SU-DHL-6 (cell line): ENCODE data around the gene RIN1.

Experiments used
- H2AFZ ChIP-seq: fragments of 200-600 bp; sonication (generic); 2 replicates; pipeline ENCODE4 v1.6.1; 2014; ENCODE audit warnings: low read depth, mild to moderate bottlenecking, moderate library complexity, mixed read lengths, antibody characterized with exemption, low read length; ENCODE audit not compliant: severe bottlenecking
- H3F3A ChIP-seq: fragments of 200-600 bp; shearing (Covaris generic); 2 replicates; pipeline ENCODE4 v1.6.0; 2016; ENCODE audit warnings: antibody characterized with exemption, mild to moderate bottlenecking; ENCODE audit not compliant: insufficient read depth
- H3K27ac ChIP-seq: fragments of 200-600 bp; sonication (generic); 2 replicates; pipeline ENCODE4 v1.5.1; 2016; ENCODE audit warnings: low read depth, mild to moderate bottlenecking, low read length, moderate library complexity, mixed read lengths
- H3K27me3 ChIP-seq: fragments of 200-600 bp; sonication (generic), shearing (Covaris generic); 2 replicates; pipeline ENCODE4 v1.6.0; 2014; ENCODE audit warnings: mild to moderate bottlenecking, low read length
- H3K36me3 ChIP-seq: fragments of 200-600 bp; sonication (generic); 2 replicates; pipeline ENCODE4 v1.6.1; 2014; ENCODE audit warnings: mild to moderate bottlenecking, low read length, mixed read lengths
- H3K4me2 ChIP-seq: fragments of 300-600, 200-600 bp; shearing (Covaris generic), sonication (generic); 2 replicates; pipeline ENCODE4 v1.6.0; 2014; ENCODE audit warnings: low read length, low read depth, mild to moderate bottlenecking; ENCODE audit not compliant: poor library complexity, severe bottlenecking
- H3K4me3 ChIP-seq: fragments of 200-600 bp; sonication (generic); 2 replicates; pipeline ENCODE4 v1.5.1; 2014; ENCODE audit warnings: antibody characterized with exemption, low read length, mild to moderate bottlenecking, mixed read lengths; ENCODE audit not compliant: insufficient read depth, poor library complexity, severe bottlenecking
- H3K79me2 ChIP-seq: fragments of 200-600 bp; sonication (generic); 2 replicates; pipeline ENCODE4 v1.6.1; 2014; ENCODE audit warnings: mild to moderate bottlenecking, low read length, moderate library complexity; ENCODE audit not compliant: insufficient read depth
- H3K9ac ChIP-seq: fragments of 200-600 bp; sonication (generic); 2 replicates; pipeline ENCODE4 v1.7.0; 2014; ENCODE audit warnings: mild to moderate bottlenecking, low read length
- H3K9me2 ChIP-seq: fragments of 200-600 bp; sonication (generic); replicated peaks from 2 replicates; pipeline ENCODE4 v1.6.1; 2014; ENCODE audit warnings: low read length; ENCODE audit not compliant: insufficient read depth
- H3K9me3 ChIP-seq: fragments of 200-600 bp; sonication (generic); 2 replicates; pipeline ENCODE4 v1.6.1; 2014; ENCODE audit warnings: low read length, mixed read lengths; ENCODE audit not compliant: insufficient read depth
- H4K20me1 ChIP-seq: fragments of 200-600 bp; sonication (generic); 2 replicates; pipeline ENCODE4 v1.6.1; 2014; ENCODE audit warnings: low read depth, mild to moderate bottlenecking, antibody characterized with exemption, low read length, moderate library complexity, mixed read lengths
- EZH2phosphoT487 ChIP-seq: fragments of 200-600 bp; sonication (generic), shearing (Covaris generic); conservative IDR thresholded peaks from 2 replicates; pipeline ENCODE4 v1.6.1; 2018; ENCODE audit warnings: mild to moderate bottlenecking, antibody characterized with exemption, low read length, moderate library complexity, mixed read lengths
- TF ChIP-seq, protein P1 (sequence below): fragments of 200-600 bp; sonication (generic); IDR thresholded peaks from one replicate; pipeline ENCODE4 v1.5.1; 2017; ENCODE audit warnings: antibody characterized with exemption, mild to moderate bottlenecking, low read length, moderate library complexity; ENCODE audit not compliant: insufficient read depth, poor library complexity, severe bottlenecking

Gene RIN1

GRCh38 chr11:66338276-66339161, 2.3 kb upstream of the RIN1 start:
- Histone ChIP-seq H3K79me2 (0 out of 2 replicates have a peak, but pooled peaks cover 4% of the 10 kb centered on the region), H3K9me3 (no peaks in the 10 kb centered on the region), H3K9ac (no peak overlapping the region), H4K20me1 (no peaks in the 10 kb centered on the region), H3K27me3 (no peaks in the 10 kb centered on the region), H3K27ac (no peak overlapping the region), H3K4me3 (no peak overlapping the region), H3K4me2 (no peak overlapping the region), H3F3A (no peaks in the 10 kb centered on the region), H3K36me3 (no peaks in the 10 kb centered on the region), H2AFZ (no peak overlapping the region), H3K9me2 (no peaks in the 10 kb centered on the region)
- TF ChIP-seq EZH2phosphoT487, result no peak
- TF ChIP-seq, protein P1, sequence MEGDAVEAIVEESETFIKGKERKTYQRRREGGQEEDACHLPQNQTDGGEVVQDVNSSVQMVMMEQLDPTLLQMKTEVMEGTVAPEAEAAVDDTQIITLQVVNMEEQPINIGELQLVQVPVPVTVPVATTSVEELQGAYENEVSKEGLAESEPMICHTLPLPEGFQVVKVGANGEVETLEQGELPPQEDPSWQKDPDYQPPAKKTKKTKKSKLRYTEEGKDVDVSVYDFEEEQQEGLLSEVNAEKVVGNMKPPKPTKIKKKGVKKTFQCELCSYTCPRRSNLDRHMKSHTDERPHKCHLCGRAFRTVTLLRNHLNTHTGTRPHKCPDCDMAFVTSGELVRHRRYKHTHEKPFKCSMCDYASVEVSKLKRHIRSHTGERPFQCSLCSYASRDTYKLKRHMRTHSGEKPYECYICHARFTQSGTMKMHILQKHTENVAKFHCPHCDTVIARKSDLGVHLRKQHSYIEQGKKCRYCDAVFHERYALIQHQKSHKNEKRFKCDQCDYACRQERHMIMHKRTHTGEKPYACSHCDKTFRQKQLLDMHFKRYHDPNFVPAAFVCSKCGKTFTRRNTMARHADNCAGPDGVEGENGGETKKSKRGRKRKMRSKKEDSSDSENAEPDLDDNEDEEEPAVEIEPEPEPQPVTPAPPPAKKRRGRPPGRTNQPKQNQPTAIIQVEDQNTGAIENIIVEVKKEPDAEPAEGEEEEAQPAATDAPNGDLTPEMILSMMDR, result no peak

DNA sequence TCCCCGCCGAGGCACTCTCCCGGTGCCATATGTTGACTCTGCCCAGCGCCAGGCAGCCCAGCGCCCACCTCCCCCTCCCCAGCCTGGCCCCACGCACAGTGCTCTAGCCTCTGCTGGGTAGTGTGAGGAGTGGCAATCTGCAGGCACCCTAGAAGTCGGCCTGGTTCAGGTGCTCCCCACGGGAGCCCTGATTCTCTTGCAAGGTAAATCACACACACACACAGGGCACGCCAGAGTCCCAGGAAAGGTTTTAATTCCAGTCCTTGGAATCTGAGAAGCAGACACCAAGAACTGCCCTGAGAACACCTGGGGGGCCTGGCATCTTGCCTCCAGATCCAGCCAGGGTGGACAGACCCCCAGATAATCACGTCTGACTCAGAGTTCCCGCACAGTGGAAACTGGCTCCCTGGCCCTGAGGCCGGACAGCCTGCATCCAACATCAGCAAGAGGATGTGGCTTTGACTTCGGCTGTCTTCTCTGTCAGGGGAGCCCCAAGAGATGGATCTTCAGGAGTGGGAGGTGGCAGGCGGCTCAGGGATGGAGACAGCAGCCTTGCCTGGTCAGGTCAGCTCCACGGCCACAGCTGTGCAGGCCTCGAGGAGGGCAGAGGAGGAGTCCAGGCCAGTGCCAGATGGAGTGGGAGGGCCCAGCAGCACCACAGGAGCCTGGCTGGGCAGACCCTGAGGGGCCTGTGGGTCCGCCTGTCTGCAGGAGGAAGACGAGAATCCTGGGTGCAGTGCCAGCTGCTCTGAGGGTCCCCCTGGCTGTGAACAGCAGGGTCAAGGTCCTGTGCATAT, 1.1 kb upstream of the RIN1 start:
- no peaks in the 10 kb centered on the region for H3K9me2 ChIP-seq
- H2AFZ ChIP-seq, result no peak overlapping the region
- no peaks in the 10 kb centered on the region for H3K27me3 ChIP-seq
- TF ChIP-seq, protein P1, result no peak
- TF ChIP-seq EZH2phosphoT487, result no peak
- no peaks in the 10 kb centered on the region for H3K9me3 ChIP-seq
- no peaks in the 10 kb centered on the region for H3F3A ChIP-seq
- no peak overlapping the region for H3K27ac ChIP-seq
- H4K20me1 ChIP-seq, result no peaks in the 10 kb centered on the region
- no peaks in the 10 kb centered on the region for H3K79me2 ChIP-seq
- H3K4me3 ChIP-seq, result no peak overlapping the region
- no peak overlapping the region for H3K4me2 ChIP-seq
- no peaks in the 10 kb centered on the region for H3K36me3 ChIP-seq
- no peak overlapping the region for H3K9ac ChIP-seq

DNA sequence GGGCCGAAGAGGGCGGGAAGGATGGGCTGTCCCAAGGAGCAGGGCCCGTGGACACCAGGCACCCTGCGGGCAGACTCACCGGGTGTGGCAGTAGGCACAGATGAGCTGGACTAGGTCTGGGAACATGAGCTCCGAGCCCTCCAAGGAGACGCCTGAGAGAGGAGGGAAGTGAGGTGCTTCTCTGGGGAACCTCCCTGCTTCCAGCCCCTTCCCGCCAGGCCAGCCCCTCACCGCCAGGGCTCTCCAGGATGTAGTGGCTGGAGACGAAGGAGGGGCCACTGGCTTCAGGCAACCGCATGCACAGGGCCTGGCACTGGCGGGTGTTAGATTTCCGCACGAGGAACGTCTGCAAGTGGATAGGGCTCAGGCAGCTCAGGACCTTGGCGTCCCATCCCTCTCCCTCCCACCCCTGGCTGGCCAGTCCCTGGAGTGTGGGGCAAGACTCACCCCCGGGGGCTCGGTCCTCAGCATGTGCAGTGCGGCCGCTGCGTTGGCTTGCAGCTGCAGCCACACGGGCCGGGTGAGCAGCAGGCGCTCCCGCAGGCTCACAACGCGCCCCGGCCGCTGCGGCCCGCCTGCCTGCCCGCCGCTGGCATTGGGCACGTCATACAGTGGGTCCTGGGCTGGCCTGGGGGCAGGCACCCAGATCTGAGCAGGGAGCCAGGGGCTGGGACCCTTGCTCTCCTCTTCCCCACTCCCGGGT, 552 bp downstream of the RIN1 start:
- no peak overlapping the region for H2AFZ ChIP-seq
- no peak overlapping the region for H3K9ac ChIP-seq
- no peaks in the 10 kb centered on the region for H3K9me3 ChIP-seq
- no peaks in the 10 kb centered on the region for H3K9me2 ChIP-seq
- no peaks in the 10 kb centered on the region for H4K20me1 ChIP-seq
- no peaks in the 10 kb centered on the region for H3K79me2 ChIP-seq
- H3K4me2 ChIP-seq, result no peak overlapping the region
- no peaks in the 10 kb centered on the region for H3K27me3 ChIP-seq
- TF ChIP-seq EZH2phosphoT487, result no peak
- TF ChIP-seq, protein P1, result no peak
- no peak overlapping the region for H3K4me3 ChIP-seq
- no peak overlapping the region for H3K27ac ChIP-seq
- no peaks in the 10 kb centered on the region for H3K36me3 ChIP-seq
- no peaks in the 10 kb centered on the region for H3F3A ChIP-seq
